Kidney (tissue), 14 donors: ENCODE data around the gene ENAH. TPM values are rescaled to one million over a fixed set of nuclear protein-coding genes. Genes with fewer than 3 reads are reported as not detected.
"Not testable (repeated sequence)": the region's sequence is repeated elsewhere in the genome, so short reads cannot be mapped to it uniquely, and the experiment has no call there.

ENCODE experiments used
- DNase-seq, 5 donors: peaks; one replicate each; pipeline ENCODE4 v3.0.0-alpha.2; 2013 to 2020
- FAIRE-seq: peaks from 2 replicates; lab custom pipeline; 2012; peaks lifted over from hg19 to GRCh38; lab: Jason Lieb, UNC
- H3K27ac ChIP-seq, 2 donors: one replicate each; pipeline ENCODE4 v1.7.0; 2013; ENCODE audit warnings: low read depth in 2 of 2, low read length in 2 of 2, inconsistent platforms in 1 of 2
- H3K27me3 ChIP-seq: one replicate; pipeline ENCODE4 v1.7.1; 2013; ENCODE audit warnings: low read length, inconsistent platforms; ENCODE audit not compliant: control insufficient read depth, insufficient read depth
- H3K36me3 ChIP-seq, 3 donors: one replicate each; pipeline versions ENCODE4 v1.7.0 to v1.7.1; 2013; ENCODE audit warnings: low read length in 3 of 3, control low read depth in 1 of 3, inconsistent platforms in 1 of 3; ENCODE audit not compliant: insufficient read depth in 3 of 3, control insufficient read depth in 2 of 3
- H3K4me1 ChIP-seq, 3 donors: one replicate each; pipeline versions ENCODE4 v1.7.0 to v1.7.1; 2013; ENCODE audit warnings: low read length in 3 of 3, inconsistent platforms in 1 of 3, low read depth in 1 of 3; ENCODE audit not compliant: control insufficient read depth in 2 of 3, insufficient read depth in 2 of 3
- H3K4me3 ChIP-seq, 3 donors: one replicate each; pipeline versions ENCODE4 v1.7.0 to v1.8.1; 2013; ENCODE audit warnings: low read length in 3 of 3, control low read depth in 1 of 3, inconsistent platforms in 1 of 3
- H3K9ac ChIP-seq, 3 donors: one replicate each; pipeline versions ENCODE4 v1.7.0 to v1.7.1; 2013; ENCODE audit warnings: low read length in 3 of 3, control low read depth in 1 of 3, inconsistent platforms in 1 of 3
- H3K9me3 ChIP-seq, 3 donors: one replicate each; pipeline versions ENCODE4 v1.7.0 to v1.7.1; 2013; ENCODE audit warnings: low read length in 3 of 3, control low read depth in 1 of 3, inconsistent platforms in 1 of 3; ENCODE audit not compliant: control insufficient read depth in 2 of 3, insufficient read depth in 1 of 3
- intact Hi-C: fragments of 100-400 bp; cut with DNase I; formaldehyde crosslinking; loops from one replicate; pipeline ENCODE4 v1.11.1; 2022
- polyA plus RNA-seq: library from polyadenylated mRNA; stranded (reverse); fragments of 350-450 nt; fragmentation: Illumina TruSeq; extraction: RNeasy Lipid Tissue Mini Kit (QIAGEN cat#74804); gene quantifications from one replicate; pipeline ENCODE4 v1.2.3, GENCODE V29; 2014; ENCODE audit warnings: low read depth, low replicate concordance; ENCODE audit not compliant: insufficient read depth
- total RNA-seq: library from RNA; stranded (reverse); fragmentation: NEBNext Ultra II Directional; extraction: Animal tissue kit (Norgen Biotek cat#: 25700); gene quantifications from one replicate; pipeline ENCODE4 v1.2.1, GENCODE V29; 2021
- TF ChIP-seq, protein P1 (sequence below): IDR thresholded peaks from 3 replicates; pipeline ENCODE4 v1.5.1; 2012; ENCODE audit warnings: mild to moderate bottlenecking, moderate library complexity, borderline replicate concordance; ENCODE audit not compliant: insufficient read depth; ENCODE audit errors: extremely low read depth
- donor health status: control.
- donor health status: control.
- donor health status: control.
- donor health status: control.
- donor health status: control.
- donor health status: DM: yes; HTN: yes; CAD: no.
- donor health status: Normal renal cell carcinoma (clear cell type).

ENAH gene
- total and polyA plus RNA-seq, 2 donors from 2014 or later, result 6.2 to 42.3 TPM

DNA sequence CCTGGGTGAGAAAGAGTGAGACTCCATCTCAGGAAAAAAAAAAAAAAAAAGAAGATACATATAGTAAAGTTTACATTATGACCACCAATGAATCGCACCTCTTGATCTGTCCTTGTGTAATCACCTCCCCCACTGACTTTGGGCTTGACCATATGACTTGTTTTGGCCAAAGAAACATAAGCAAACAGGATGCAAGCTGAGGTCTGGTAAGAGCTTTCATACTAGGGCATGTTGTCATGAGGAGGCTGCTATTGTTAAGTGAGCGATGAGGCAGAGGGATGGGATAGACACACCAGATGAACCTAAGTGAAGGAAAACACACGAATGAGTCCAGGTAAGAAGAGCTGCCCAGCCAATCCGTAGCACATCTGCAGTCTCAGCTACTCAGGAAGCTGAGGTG is 10.7 kb downstream of the ENAH start:
- no peaks in the 10 kb centered on the region for H3K9me3 ChIP-seq

DNA sequence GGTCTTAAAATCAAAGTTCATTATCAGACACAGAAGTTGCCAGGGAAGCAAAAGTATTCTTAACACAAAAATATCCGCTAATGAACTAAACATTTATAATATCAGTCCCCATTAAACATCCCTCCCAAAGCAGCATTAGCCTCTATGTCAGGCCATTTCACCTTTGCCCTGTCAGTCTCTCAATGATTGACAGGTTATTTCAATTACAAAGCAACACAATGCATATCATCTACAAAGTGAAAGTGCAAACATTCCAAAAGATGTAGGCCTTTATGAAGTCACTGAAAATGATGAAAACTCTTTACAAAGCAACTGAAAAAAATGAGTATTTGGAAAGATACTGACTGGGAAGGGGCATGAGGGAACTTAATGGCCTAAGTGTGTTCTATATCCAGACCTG is 14.1 kb downstream of the ENAH start:
- DNase-seq (no peak), FAIRE-seq (no peak)
- Histone ChIP-seq H3K27me3 (no peaks in the 10 kb centered on the region), H3K4me3 (no peak overlapping the region), H3K27ac (no peak overlapping the region), H3K9me3 (no peaks in the 10 kb centered on the region), H3K36me3 (peaks cover 0 to 2% (median 0%) of the 10 kb centered on the region in 3 donors), H3K4me1 (no peaks in the 10 kb centered on the region), H3K9ac (no peak overlapping the region)
- intact Hi-C loops, result no loop called here
- TF ChIP-seq, protein P1, sequence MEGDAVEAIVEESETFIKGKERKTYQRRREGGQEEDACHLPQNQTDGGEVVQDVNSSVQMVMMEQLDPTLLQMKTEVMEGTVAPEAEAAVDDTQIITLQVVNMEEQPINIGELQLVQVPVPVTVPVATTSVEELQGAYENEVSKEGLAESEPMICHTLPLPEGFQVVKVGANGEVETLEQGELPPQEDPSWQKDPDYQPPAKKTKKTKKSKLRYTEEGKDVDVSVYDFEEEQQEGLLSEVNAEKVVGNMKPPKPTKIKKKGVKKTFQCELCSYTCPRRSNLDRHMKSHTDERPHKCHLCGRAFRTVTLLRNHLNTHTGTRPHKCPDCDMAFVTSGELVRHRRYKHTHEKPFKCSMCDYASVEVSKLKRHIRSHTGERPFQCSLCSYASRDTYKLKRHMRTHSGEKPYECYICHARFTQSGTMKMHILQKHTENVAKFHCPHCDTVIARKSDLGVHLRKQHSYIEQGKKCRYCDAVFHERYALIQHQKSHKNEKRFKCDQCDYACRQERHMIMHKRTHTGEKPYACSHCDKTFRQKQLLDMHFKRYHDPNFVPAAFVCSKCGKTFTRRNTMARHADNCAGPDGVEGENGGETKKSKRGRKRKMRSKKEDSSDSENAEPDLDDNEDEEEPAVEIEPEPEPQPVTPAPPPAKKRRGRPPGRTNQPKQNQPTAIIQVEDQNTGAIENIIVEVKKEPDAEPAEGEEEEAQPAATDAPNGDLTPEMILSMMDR, result no peak

More for the DNA sequence above, 10.7 kb downstream of the ENAH start:
- Histone ChIP-seq H3K27ac (no peak overlapping the region), H3K27me3 (no peaks in the 10 kb centered on the region), H3K4me1 (no peaks in the 10 kb centered on the region), H3K36me3 (peaks cover 0 to 2% (median 0%) of the 10 kb centered on the region in 3 donors), H3K9ac (no peak overlapping the region), H3K4me3 (no peak overlapping the region)
- TF ChIP-seq, protein P1, result no peak
- no peak for FAIRE-seq
- intact Hi-C loops, result no loop called here
- DNase-seq, result no peak

DNA sequence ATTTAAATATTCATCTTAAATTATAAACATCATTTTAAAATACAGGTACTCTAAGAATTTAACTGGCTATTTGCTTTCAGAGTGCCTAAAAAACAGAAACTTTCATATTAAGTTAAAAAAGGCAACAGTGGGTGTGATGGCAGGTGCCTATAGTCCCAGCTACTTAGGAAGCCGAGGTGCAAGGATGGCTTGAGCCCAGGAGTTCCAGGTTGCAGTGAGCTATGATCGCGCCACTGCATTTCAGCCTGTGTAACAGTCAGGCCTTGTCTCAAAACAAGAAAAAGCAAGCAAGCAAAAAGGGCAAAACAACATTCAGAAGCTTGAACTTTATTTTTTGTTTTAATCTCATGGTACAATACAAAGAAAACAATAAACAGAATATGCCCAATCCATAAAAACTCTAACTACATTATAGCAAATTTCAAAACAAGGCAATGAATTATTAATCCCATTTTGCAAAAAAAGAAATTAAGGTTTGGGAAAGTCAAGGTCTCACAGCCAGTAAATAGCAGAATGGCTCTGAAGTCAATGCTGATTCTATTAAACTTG is 15.2 kb downstream of the ENAH start:
- Histone ChIP-seq H3K4me1 (no peaks in the 10 kb centered on the region), H3K36me3 (peaks cover 0 to 2% (median 0%) of the 10 kb centered on the region in 3 donors), H3K9ac (no peak overlapping the region), H3K9me3 (no peaks in the 10 kb centered on the region), H3K4me3 (no peak overlapping the region), H3K27me3 (no peaks in the 10 kb centered on the region), H3K27ac (no peak overlapping the region)
- TF ChIP-seq, protein P1, result no peak
- FAIRE-seq (no peak), DNase-seq (no peak)
- intact Hi-C loops, result no loop called here

DNA sequence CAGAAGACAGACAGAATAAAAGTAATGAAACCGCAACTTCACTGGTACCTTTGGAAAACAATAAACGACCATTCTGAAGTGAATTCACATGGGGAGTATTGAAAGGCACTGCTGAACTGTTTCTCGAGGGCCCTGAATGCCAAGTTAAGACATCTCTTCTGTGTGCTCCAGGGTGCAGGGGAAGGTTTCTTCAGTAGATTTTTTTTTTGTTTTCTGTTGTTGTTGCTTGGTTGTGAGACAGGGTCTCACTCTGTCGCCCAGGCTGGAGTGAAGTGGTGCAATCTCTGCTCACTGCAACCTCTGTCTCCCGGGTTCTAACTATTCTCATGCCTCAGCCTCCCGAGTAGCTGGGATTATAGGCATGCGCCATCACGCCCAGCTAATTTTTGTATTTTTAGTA is 15.9 kb downstream of the ENAH start:
- DNase-seq, H3K4me3 ChIP-seq, intact Hi-C loops, H3K36me3 ChIP-seq, H3K9ac ChIP-seq, H3K4me1 ChIP-seq, H3K9me3 ChIP-seq, H3K27me3 ChIP-seq, H3K27ac ChIP-seq, FAIRE-seq: not testable (repeated sequence)
